Gastrocnemius medialis (tissue), 4 donors: ENCODE results near the gene PAM16. TPM values are rescaled to one million over a fixed set of nuclear protein-coding genes. Genes with fewer than 3 reads are reported as not detected.
A peak's percentile ranks its signal among the peaks of the same experiment; 100 is the strongest.

ENCODE experiments used
- ATAC-seq, 2 donors: fragments of 150-250 bp; one replicate each; pipeline ENCODE4 v1.9.1; 2016
- DNase-seq, 2 donors: peaks; one replicate each; pipeline ENCODE4 v3.0.0-alpha.2; 2019
- H3K27ac ChIP-seq, 4 donors: fragments of 200-600 bp; sonication (generic); 1 replicate in 1 of 4; 2 replicates in 3 of 4; pipeline ENCODE4 v1.5.1; 2016 to 2018; ENCODE audit warnings: mild to moderate bottlenecking in 2 of 4, moderate library complexity in 1 of 4
- H3K27me3 ChIP-seq, 3 donors: fragments of 200-600 bp; sonication (generic) in 2 of 3; 1 replicate in 1 of 3; 2 replicates in 2 of 3; pipeline versions ENCODE4 v1.5.1 to v1.6.0; 2016 to 2019; ENCODE audit warnings: mild to moderate bottlenecking in 1 of 3, moderate library complexity in 1 of 3
- H3K36me3 ChIP-seq, 2 donors: fragments of 200-600 bp; sonication (generic) in 1 of 2; one replicate each; pipeline ENCODE4 v1.5.1; 2017 to 2018
- H3K4me1 ChIP-seq, 2 donors: fragments of 200-600 bp; sonication (generic) in 1 of 2; one replicate each; pipeline ENCODE4 v1.5.1; 2016 to 2017; ENCODE audit warnings: mild to moderate bottlenecking in 2 of 2
- H3K4me3 ChIP-seq, 4 donors: fragments of 200-600 bp; sonication (generic) in 3 of 4; 1 replicate in 1 of 4; 2 replicates in 3 of 4; pipeline ENCODE4 v1.5.1; 2016 to 2019; ENCODE audit warnings: mild to moderate bottlenecking in 2 of 4
- H3K9me3 ChIP-seq, 3 donors: fragments of 200-600 bp; sonication (generic) in 2 of 3; 1 replicate in 1 of 3; 2 replicates in 2 of 3; pipeline ENCODE4 v1.5.1; 2016 to 2019
- POLR2A ChIP-seq, 2 donors: fragments of 450-650 bp; IDR thresholded peaks; one replicate each; pipeline ENCODE4 v1.6.1; 2017; ENCODE audit warnings: antibody characterized with exemption in 2 of 2, mild to moderate bottlenecking in 2 of 2, moderate library complexity in 2 of 2
- in situ Hi-C, 4 donors: fragments of 200-750 bp; cut with MboI; loops; one replicate each; pipeline versions ENCODE4 v1.15.0 to v1.8.0; 2017; ENCODE audit warnings: low sequenced_read_pairs in 4 of 4
- intact Hi-C: fragments of 100-400 bp; cut with DNase I; formaldehyde crosslinking; loops from one replicate; pipeline ENCODE4 v1.15.1; 2023; ENCODE audit warnings: low total_unique reads
- total RNA-seq, 4 donors: library from RNA; depleted of rRNA; stranded (reverse); fragments of >200 nt; gene quantifications; one replicate each; pipeline versions ENCODE4 v1.1.0 to v1.2.3, GENCODE V29; 2016
- TF ChIP-seq, protein P1 (sequence below), 5 experiments: fragments of 450-650 bp in 3 of 5; fragments of 200-600 bp in 2 of 5; sonication (generic) in 2 of 5; IDR thresholded peaks in 4 of 5; conservative IDR thresholded peaks in 1 of 5; 1 replicate in 4 of 5; 2 replicates in 1 of 5; pipeline ENCODE4 v1.5.1; 2016 to 2019; ENCODE audit warnings: antibody characterized with exemption in 5 of 5, mild to moderate bottlenecking in 3 of 5, moderate library complexity in 3 of 5

Gene PAM16
- total RNA-seq, 4 donors from 2014 or later, result 112 to 174 (median 132) TPM

- H3K4me1 ChIP-seq, result peaks cover 20 to 29% of the 10 kb centered on the region in 2 donors
- intact Hi-C loops, result loop anchor here (1.0 to 10.0 kb wide), 2 partner anchors 42 to 126 kb away; no protein-coding TSS in a partner anchor
- H3K4me3 ChIP-seq, result no peak overlapping the region
- in situ Hi-C loops, result loop anchor here (5.0 to 25.0 kb wide), 3 partner anchors 38 to 143 kb away; no protein-coding TSS in a partner anchor
- DNase-seq, result peak; percentile 59 to 72
- peak; percentile 64 to 82 for ATAC-seq
- H3K27ac ChIP-seq, result no peak overlapping the region
- H3K36me3 ChIP-seq, result no peaks in the 10 kb centered on the region
- no peaks in the 10 kb centered on the region for H3K27me3 ChIP-seq
- H3K9me3 ChIP-seq, result no peaks in the 10 kb centered on the region
- no peak for TF ChIP-seq POLR2A (IDR thresholded peaks at IDR 0.05)
- TF ChIP-seq, protein P1, sequence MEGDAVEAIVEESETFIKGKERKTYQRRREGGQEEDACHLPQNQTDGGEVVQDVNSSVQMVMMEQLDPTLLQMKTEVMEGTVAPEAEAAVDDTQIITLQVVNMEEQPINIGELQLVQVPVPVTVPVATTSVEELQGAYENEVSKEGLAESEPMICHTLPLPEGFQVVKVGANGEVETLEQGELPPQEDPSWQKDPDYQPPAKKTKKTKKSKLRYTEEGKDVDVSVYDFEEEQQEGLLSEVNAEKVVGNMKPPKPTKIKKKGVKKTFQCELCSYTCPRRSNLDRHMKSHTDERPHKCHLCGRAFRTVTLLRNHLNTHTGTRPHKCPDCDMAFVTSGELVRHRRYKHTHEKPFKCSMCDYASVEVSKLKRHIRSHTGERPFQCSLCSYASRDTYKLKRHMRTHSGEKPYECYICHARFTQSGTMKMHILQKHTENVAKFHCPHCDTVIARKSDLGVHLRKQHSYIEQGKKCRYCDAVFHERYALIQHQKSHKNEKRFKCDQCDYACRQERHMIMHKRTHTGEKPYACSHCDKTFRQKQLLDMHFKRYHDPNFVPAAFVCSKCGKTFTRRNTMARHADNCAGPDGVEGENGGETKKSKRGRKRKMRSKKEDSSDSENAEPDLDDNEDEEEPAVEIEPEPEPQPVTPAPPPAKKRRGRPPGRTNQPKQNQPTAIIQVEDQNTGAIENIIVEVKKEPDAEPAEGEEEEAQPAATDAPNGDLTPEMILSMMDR (IDR thresholded peaks at IDR 0.05 in 4 of 5, conservative IDR thresholded peaks at IDR 0.05 in 1 of 5), result peak; percentile 95 to 99 (median 98)
These were observed 20.7 kb downstream of the PAM16 start for GRCh38 chr16:4330277-4330874.

- in situ Hi-C loops (loop anchor here in 1 of 4 donors (25.0 kb wide), 1 partner anchor 142 kb away; no protein-coding TSS in a partner anchor), intact Hi-C loops (loop anchor here (5.0 kb wide), 1 partner anchor 57 kb away; the partner anchor contains the start of gene TFAP4)
- peak; percentile 9 to 10 for ATAC-seq
- H3K27ac ChIP-seq, result peak overlapping the region; percentile 68 to 74 (median 72)
- no peaks in the 10 kb centered on the region for H3K9me3 ChIP-seq
- H3K36me3 ChIP-seq, result no peaks in the 10 kb centered on the region
- H3K27me3 ChIP-seq, result no peaks in the 10 kb centered on the region
- peaks cover 28 to 29% of the 10 kb centered on the region in 2 donors for H3K4me1 ChIP-seq
- DNase-seq, result no peak
- TF ChIP-seq, protein P1 (IDR thresholded peaks at IDR 0.05 in 4 of 5, conservative IDR thresholded peaks at IDR 0.05 in 1 of 5), result no peak
- TF ChIP-seq POLR2A (IDR thresholded peaks at IDR 0.05), result no peak
- peak overlapping the region in 3 of 4 donors; percentile 55 to 59 (median 56) for H3K4me3 ChIP-seq
These were observed 22.0 kb downstream of the PAM16 start for GRCh38 chr16:4328782-4329775.

DNA sequence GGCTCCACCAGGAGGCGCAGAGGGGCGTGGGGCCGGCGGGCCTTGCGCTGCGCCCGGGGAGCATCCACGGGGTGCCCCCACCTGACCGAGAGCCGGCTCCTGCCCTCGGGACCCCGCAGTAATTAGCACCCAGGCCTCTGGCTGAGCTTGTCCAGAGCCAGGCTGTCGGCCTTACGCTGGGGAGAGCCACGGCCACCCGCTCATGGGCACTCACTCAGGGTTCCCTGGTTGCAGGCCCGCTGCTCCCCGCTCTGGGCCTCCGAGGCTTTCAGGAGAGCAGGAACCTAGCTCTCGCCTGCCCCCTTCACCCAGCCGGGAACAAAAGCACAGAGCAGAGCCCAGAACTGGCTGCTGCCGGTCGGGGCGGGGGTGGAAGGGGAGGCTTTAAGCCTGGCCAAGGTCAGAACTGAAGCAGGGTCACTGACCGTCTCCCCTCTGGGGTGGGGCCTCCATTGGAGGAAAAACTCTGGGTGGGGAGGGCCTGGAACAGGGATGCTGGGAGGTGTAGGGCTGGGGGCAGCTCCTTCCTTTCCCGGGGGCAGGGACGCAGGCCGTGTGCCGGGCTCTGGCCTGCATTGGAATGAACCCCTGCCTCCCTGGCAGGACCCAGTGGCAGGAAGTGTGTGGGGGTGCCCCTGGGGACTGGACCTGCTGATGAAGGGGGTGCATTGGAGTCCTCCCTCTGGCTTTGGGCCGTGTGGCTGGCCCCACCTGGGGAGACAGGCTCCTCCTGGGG, 22.9 kb downstream of the PAM16 start:
- Histone ChIP-seq H3K4me3 (peak overlapping the region; percentile 49 to 59 (median 56)), H3K36me3 (no peaks in the 10 kb centered on the region), H3K9me3 (no peaks in the 10 kb centered on the region), H3K27ac (peak overlapping the region; percentile 68 to 74 (median 72)), H3K4me1 (peaks cover 33 to 36% of the 10 kb centered on the region in 2 donors), H3K27me3 (no peaks in the 10 kb centered on the region)
- no peak for TF ChIP-seq POLR2A (IDR thresholded peaks at IDR 0.05)
- TF ChIP-seq, protein P1 (IDR thresholded peaks at IDR 0.05 in 4 of 5, conservative IDR thresholded peaks at IDR 0.05 in 1 of 5), result peak; percentile 36 to 65 (median 51)
- ATAC-seq, result peak; percentile 37 to 62
- intact Hi-C loops, result loop anchor here (5.0 kb wide), 1 partner anchor 56 kb away; the partner anchor contains the start of gene TFAP4
- DNase-seq, result peak; percentile 40 to 52
- in situ Hi-C loops, result loop anchor here in 1 of 4 donors (25.0 kb wide), 1 partner anchor 141 kb away; no protein-coding TSS in a partner anchor
